WTC11 (cell line): ENCODE measurements around the gene SHANK2. TPM values are rescaled to one million over a fixed set of nuclear protein-coding genes. Genes with fewer than 3 reads are reported as not detected.

Source experiments
- ATAC-seq: fragments of 200-7000 bp; cut with Tn5 transposase; 2 replicates; pipeline ENCODE4 v1.10.0; 2021; ENCODE audit warnings: mild to moderate bottlenecking, moderate library complexity
- CTCF ChIA-PET: fragments of 300-600 bp; sonication (Branson Sonifier 250); formaldehyde crosslinking; loops from one replicate; lab custom pipeline; 2021; ENCODE audit warnings: antibody characterized with exemption; lab: Charles Lee
- POLR2A ChIA-PET: fragments of 350-600 bp; sonication (Branson Sonifier 250); formaldehyde crosslinking; loops from one replicate; lab custom pipeline; 2021; ENCODE audit warnings: antibody characterized with exemption; lab: Charles Lee
- DNase-seq: peaks from one replicate; pipeline ENCODE4 v3.0.0; 2021; ENCODE audit warnings: low spot score
- H3K27ac Mint-ChIP-seq: 2 replicates; pipeline ENCODE4 v1.8.0; 2021; ENCODE audit warnings: mixed read lengths
- H3K27me3 Mint-ChIP-seq: 2 replicates; pipeline ENCODE4 v1.8.0; 2021; ENCODE audit warnings: low read depth, mild to moderate bottlenecking, moderate library complexity, mixed read lengths
- H3K36me3 Mint-ChIP-seq: 2 replicates; pipeline ENCODE4 v1.8.0; 2021; ENCODE audit warnings: mixed read lengths
- H3K4me1 Mint-ChIP-seq: 2 replicates; pipeline ENCODE4 v1.8.0; 2022; ENCODE audit warnings: mixed read lengths
- H3K4me3 Mint-ChIP-seq: 2 replicates; pipeline ENCODE4 v1.8.0; 2021; ENCODE audit warnings: mild to moderate bottlenecking, moderate library complexity, mixed read lengths
- H3K9me3 Mint-ChIP-seq: 2 replicates; pipeline ENCODE4 v1.8.0; 2021; ENCODE audit warnings: mixed read lengths
- ATF1 ChIP-seq: sonication (generic); formaldehyde crosslinking; IDR thresholded peaks from 2 replicates; pipeline ENCODE4 v1.8.1; 2023; ENCODE audit warnings: mild to moderate bottlenecking, moderate library complexity, missing genetic modification reagents
- CREB1 ChIP-seq: sonication (generic); formaldehyde crosslinking; IDR thresholded peaks from 2 replicates; pipeline ENCODE4 v1.8.0; 2023; ENCODE audit warnings: mild to moderate bottlenecking, missing genetic modification reagents
- E2F4 ChIP-seq: sonication (generic); formaldehyde crosslinking; IDR thresholded peaks from 2 replicates; pipeline ENCODE4 v1.8.1; 2022; ENCODE audit warnings: low read depth, mild to moderate bottlenecking, moderate library complexity, missing genetic modification reagents, borderline replicate concordance
- ESRRA ChIP-seq: sonication (generic); formaldehyde crosslinking; IDR thresholded peaks from 2 replicates; pipeline ENCODE4 v1.8.1; 2022; ENCODE audit warnings: mild to moderate bottlenecking, missing genetic modification reagents, borderline replicate concordance
- FOXP1 ChIP-seq: sonication (generic); formaldehyde crosslinking; IDR thresholded peaks from 2 replicates; pipeline ENCODE4 v1.8.0; 2022; ENCODE audit warnings: missing genetic modification reagents, mild to moderate bottlenecking, moderate library complexity, borderline replicate concordance
- GABPB1 ChIP-seq: sonication (generic); formaldehyde crosslinking; IDR thresholded peaks from 2 replicates; pipeline ENCODE4 v1.8.1; 2023; ENCODE audit warnings: mild to moderate bottlenecking, missing genetic modification reagents
- HMGXB4 ChIP-seq: sonication (generic); formaldehyde crosslinking; IDR thresholded peaks from 2 replicates; pipeline ENCODE4 v1.8.1; 2023; ENCODE audit warnings: mild to moderate bottlenecking, moderate library complexity, missing genetic modification reagents
- JAZF1 ChIP-seq: fragments of 250-450 bp; sonication (Bioruptor Pico); IDR thresholded peaks from 2 replicates; pipeline ENCODE4 v1.9.0; 2021; ENCODE audit warnings: moderate library complexity, mild to moderate bottlenecking, inconsistent platforms
- KAT7 ChIP-seq: sonication (generic); formaldehyde crosslinking; IDR thresholded peaks from 2 replicates; pipeline ENCODE4 v1.8.1; 2023; ENCODE audit warnings: missing genetic modification reagents, mild to moderate bottlenecking, borderline replicate concordance
- OVOL2 ChIP-seq: fragments of 250-450 bp; sonication (Bioruptor Pico); IDR thresholded peaks from 2 replicates; pipeline ENCODE4 v1.9.0; 2021; ENCODE audit warnings: mild to moderate bottlenecking, borderline replicate concordance
- RORB ChIP-seq: fragments of 250-450 bp; sonication (Bioruptor Pico); IDR thresholded peaks from 2 replicates; pipeline ENCODE4 v1.9.0; 2021; ENCODE audit warnings: mild to moderate bottlenecking
- SP1 ChIP-seq: sonication (generic); formaldehyde crosslinking; conservative IDR thresholded peaks from 2 replicates; pipeline ENCODE4 v1.8.1; 2022; ENCODE audit warnings: missing genetic modification reagents
- TP53 ChIP-seq: sonication (generic); formaldehyde crosslinking; IDR thresholded peaks from 2 replicates; pipeline ENCODE4 v1.8.1; 2023; ENCODE audit warnings: mild to moderate bottlenecking, missing genetic modification reagents
- ZNF138 ChIP-seq: sonication (generic); formaldehyde crosslinking; conservative IDR thresholded peaks from 2 replicates; pipeline ENCODE4 v1.8.1; 2022; ENCODE audit warnings: mild to moderate bottlenecking, moderate library complexity, missing genetic modification reagents
- ZNF232 ChIP-seq: sonication (generic); formaldehyde crosslinking; IDR thresholded peaks from 2 replicates; pipeline ENCODE4 v1.8.0; 2022; ENCODE audit warnings: mild to moderate bottlenecking, missing genetic modification reagents
- ZNF423 ChIP-seq: fragments of 250-450 bp; sonication (Bioruptor Pico); IDR thresholded peaks from 2 replicates; pipeline ENCODE4 v2.1.2; 2022; ENCODE audit warnings: mild to moderate bottlenecking, moderate library complexity
- ZNF425 ChIP-seq: fragments of 250-450 bp; sonication (Bioruptor Pico); conservative IDR thresholded peaks from 2 replicates; pipeline ENCODE4 v1.9.0; 2021; ENCODE audit warnings: mild to moderate bottlenecking
- ZSCAN18 ChIP-seq: fragments of 250-450 bp; sonication (Bioruptor Pico); IDR thresholded peaks from 2 replicates; pipeline ENCODE4 v2.1.2; 2022; ENCODE audit warnings: mild to moderate bottlenecking, moderate library complexity
- total RNA-seq: library from RNA; stranded (reverse); gene quantifications from 3 replicates; pipeline ENCODE4 v1.2.3, GENCODE V29; 2021
- TF ChIP-seq, protein P1 (sequence below): sonication (generic); formaldehyde crosslinking; IDR thresholded peaks from 2 replicates; pipeline ENCODE4 v1.8.0; 2022; ENCODE audit warnings: mild to moderate bottlenecking, missing genetic modification reagents
- TF ChIP-seq, protein P2 (sequence below): sonication (generic); formaldehyde crosslinking; conservative IDR thresholded peaks from 2 replicates; pipeline ENCODE4 v1.8.1; 2022; ENCODE audit warnings: mild to moderate bottlenecking, missing genetic modification reagents
- TF ChIP-seq, protein P3 (sequence below): fragments of 200-600 bp; IDR thresholded peaks from 2 replicates; pipeline ENCODE4 v1.8.0; 2022; ENCODE audit warnings: antibody characterized with exemption
- TF ChIP-seq, protein P4 (sequence below): sonication (generic); formaldehyde crosslinking; IDR thresholded peaks from 2 replicates; pipeline ENCODE4 v1.8.0; 2022; ENCODE audit warnings: missing genetic modification reagents
- TF ChIP-seq, protein P5 (sequence below): sonication (generic); formaldehyde crosslinking; IDR thresholded peaks from 2 replicates; pipeline ENCODE4 v1.8.1; 2023; ENCODE audit warnings: mild to moderate bottlenecking, missing genetic modification reagents

Gene SHANK2
- total RNA-seq, 1 experiment from 2014 or later, result 64.8 TPM

DNA sequence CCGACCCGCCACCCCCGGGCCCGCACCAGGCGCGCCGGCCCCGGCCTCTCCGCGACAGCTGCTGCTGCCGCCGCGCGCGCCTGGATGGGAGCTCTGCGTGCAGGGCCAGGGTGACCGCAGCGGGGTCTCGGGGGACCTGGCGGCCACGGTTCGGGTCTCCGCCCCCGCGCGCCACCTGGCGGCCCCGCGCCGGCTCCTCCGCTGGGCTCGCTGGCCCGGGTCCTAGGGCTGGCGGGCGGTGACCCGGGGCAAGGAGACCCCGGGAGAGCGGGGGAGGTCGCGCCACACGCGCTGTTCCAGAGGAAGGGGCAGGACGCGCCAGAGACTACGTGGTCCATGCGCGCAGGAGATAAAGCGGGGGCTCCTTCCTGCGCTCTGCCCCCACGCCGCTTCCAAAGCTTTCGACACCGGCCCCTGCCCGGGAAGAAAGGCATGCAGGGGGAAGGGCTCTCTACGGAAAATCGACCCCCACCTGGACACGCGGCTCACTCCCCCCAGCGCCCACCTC lies 562 bp downstream of the SHANK2 start:
- no peaks in the 10 kb centered on the region for H3K36me3 Mint-ChIP-seq
- H3K9me3 Mint-ChIP-seq, result no peaks in the 10 kb centered on the region
- ATAC-seq (peak; percentile 25), DNase-seq (peak; percentile 72)
- H3K27ac Mint-ChIP-seq, result no peak overlapping the region
- ChIA-PET POLR2A (no interaction called here), CTCF (interaction anchor here (0.6 to 4.8 kb wide), 23 partner anchors 8 to 168 kb away, joined by 3 to 84 read pairs (median 4); no protein-coding TSS in a partner anchor)
- H3K4me3 Mint-ChIP-seq, result peak overlapping the region; percentile 73
- H3K4me1 Mint-ChIP-seq, result peaks cover 74% of the 10 kb centered on the region
- H3K27me3 Mint-ChIP-seq, result no peaks in the 10 kb centered on the region; the same call in 1 of the 2 replicates
- TF ChIP-seq OVOL2, result no peak
- TF ChIP-seq, protein P1, sequence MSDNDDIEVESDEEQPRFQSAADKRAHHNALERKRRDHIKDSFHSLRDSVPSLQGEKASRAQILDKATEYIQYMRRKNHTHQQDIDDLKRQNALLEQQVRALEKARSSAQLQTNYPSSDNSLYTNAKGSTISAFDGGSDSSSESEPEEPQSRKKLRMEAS (CRISPR knock-in tag), result no peak
- TF ChIP-seq ATF1 (CRISPR knock-in tag), result no peak
- TF ChIP-seq KAT7 (CRISPR knock-in tag), result 0 out of 2 replicates have a peak, but pooled peaks have one; percentile 0
- TF ChIP-seq TP53, result no peak
- TF ChIP-seq, protein P2, sequence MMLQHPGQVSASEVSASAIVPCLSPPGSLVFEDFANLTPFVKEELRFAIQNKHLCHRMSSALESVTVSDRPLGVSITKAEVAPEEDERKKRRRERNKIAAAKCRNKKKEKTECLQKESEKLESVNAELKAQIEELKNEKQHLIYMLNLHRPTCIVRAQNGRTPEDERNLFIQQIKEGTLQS (CRISPR knock-in tag), result no peak
- TF ChIP-seq FOXP1 (CRISPR knock-in tag), result no peak; the same call in 1 of the 2 replicates
- no peak for TF ChIP-seq ZSCAN18 (CRISPR knock-in tag)
- TF ChIP-seq, protein P3, sequence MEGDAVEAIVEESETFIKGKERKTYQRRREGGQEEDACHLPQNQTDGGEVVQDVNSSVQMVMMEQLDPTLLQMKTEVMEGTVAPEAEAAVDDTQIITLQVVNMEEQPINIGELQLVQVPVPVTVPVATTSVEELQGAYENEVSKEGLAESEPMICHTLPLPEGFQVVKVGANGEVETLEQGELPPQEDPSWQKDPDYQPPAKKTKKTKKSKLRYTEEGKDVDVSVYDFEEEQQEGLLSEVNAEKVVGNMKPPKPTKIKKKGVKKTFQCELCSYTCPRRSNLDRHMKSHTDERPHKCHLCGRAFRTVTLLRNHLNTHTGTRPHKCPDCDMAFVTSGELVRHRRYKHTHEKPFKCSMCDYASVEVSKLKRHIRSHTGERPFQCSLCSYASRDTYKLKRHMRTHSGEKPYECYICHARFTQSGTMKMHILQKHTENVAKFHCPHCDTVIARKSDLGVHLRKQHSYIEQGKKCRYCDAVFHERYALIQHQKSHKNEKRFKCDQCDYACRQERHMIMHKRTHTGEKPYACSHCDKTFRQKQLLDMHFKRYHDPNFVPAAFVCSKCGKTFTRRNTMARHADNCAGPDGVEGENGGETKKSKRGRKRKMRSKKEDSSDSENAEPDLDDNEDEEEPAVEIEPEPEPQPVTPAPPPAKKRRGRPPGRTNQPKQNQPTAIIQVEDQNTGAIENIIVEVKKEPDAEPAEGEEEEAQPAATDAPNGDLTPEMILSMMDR, result peak; percentile 47; the same call in 1 of the 2 replicates
- 0 out of 2 replicates have a peak, but pooled peaks have one; percentile 46 for TF ChIP-seq ZNF138 (CRISPR knock-in tag)
- TF ChIP-seq HMGXB4 (CRISPR knock-in tag), result peak; percentile 92
- TF ChIP-seq, protein P4, sequence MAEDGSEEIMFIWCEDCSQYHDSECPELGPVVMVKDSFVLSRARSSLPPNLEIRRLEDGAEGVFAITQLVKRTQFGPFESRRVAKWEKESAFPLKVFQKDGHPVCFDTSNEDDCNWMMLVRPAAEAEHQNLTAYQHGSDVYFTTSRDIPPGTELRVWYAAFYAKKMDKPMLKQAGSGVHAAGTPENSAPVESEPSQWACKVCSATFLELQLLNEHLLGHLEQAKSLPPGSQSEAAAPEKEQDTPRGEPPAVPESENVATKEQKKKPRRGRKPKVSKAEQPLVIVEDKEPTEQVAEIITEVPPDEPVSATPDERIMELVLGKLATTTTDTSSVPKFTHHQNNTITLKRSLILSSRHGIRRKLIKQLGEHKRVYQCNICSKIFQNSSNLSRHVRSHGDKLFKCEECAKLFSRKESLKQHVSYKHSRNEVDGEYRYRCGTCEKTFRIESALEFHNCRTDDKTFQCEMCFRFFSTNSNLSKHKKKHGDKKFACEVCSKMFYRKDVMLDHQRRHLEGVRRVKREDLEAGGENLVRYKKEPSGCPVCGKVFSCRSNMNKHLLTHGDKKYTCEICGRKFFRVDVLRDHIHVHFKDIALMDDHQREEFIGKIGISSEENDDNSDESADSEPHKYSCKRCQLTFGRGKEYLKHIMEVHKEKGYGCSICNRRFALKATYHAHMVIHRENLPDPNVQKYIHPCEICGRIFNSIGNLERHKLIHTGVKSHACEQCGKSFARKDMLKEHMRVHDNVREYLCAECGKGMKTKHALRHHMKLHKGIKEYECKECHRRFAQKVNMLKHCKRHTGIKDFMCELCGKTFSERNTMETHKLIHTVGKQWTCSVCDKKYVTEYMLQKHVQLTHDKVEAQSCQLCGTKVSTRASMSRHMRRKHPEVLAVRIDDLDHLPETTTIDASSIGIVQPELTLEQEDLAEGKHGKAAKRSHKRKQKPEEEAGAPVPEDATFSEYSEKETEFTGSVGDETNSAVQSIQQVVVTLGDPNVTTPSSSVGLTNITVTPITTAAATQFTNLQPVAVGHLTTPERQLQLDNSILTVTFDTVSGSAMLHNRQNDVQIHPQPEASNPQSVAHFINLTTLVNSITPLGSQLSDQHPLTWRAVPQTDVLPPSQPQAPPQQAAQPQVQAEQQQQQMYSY (CRISPR knock-in tag), result no peak
- 0 out of 2 replicates have a peak, but pooled peaks have one; percentile 42 for TF ChIP-seq ZNF423 (CRISPR knock-in tag)
- TF ChIP-seq CREB1, result no peak
- TF ChIP-seq ZNF232 (CRISPR knock-in tag), result 0 out of 2 replicates have a peak, but pooled peaks have one; percentile 38
- TF ChIP-seq ESRRA (CRISPR knock-in tag), result no peak
- TF ChIP-seq ZNF425 (CRISPR knock-in tag), result no peak
- TF ChIP-seq GABPB1 (CRISPR knock-in tag), result no peak
- TF ChIP-seq SP1, result no peak
- TF ChIP-seq JAZF1, result no peak
- TF ChIP-seq RORB (CRISPR knock-in tag), result no peak
- TF ChIP-seq E2F4 (CRISPR knock-in tag), result 0 out of 2 replicates have a peak, but pooled peaks have one; percentile 2
- TF ChIP-seq, protein P5, sequence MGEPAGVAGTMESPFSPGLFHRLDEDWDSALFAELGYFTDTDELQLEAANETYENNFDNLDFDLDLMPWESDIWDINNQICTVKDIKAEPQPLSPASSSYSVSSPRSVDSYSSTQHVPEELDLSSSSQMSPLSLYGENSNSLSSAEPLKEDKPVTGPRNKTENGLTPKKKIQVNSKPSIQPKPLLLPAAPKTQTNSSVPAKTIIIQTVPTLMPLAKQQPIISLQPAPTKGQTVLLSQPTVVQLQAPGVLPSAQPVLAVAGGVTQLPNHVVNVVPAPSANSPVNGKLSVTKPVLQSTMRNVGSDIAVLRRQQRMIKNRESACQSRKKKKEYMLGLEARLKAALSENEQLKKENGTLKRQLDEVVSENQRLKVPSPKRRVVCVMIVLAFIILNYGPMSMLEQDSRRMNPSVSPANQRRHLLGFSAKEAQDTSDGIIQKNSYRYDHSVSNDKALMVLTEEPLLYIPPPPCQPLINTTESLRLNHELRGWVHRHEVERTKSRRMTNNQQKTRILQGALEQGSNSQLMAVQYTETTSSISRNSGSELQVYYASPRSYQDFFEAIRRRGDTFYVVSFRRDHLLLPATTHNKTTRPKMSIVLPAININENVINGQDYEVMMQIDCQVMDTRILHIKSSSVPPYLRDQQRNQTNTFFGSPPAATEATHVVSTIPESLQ (CRISPR knock-in tag), result no peak
